ENCODE results near the gene DHFR2.
"Not testable (repeated sequence)": the region's sequence is repeated elsewhere in the genome, so short reads cannot be mapped to it uniquely, and the experiment has no call there.

Gene DHFR2

DNA sequence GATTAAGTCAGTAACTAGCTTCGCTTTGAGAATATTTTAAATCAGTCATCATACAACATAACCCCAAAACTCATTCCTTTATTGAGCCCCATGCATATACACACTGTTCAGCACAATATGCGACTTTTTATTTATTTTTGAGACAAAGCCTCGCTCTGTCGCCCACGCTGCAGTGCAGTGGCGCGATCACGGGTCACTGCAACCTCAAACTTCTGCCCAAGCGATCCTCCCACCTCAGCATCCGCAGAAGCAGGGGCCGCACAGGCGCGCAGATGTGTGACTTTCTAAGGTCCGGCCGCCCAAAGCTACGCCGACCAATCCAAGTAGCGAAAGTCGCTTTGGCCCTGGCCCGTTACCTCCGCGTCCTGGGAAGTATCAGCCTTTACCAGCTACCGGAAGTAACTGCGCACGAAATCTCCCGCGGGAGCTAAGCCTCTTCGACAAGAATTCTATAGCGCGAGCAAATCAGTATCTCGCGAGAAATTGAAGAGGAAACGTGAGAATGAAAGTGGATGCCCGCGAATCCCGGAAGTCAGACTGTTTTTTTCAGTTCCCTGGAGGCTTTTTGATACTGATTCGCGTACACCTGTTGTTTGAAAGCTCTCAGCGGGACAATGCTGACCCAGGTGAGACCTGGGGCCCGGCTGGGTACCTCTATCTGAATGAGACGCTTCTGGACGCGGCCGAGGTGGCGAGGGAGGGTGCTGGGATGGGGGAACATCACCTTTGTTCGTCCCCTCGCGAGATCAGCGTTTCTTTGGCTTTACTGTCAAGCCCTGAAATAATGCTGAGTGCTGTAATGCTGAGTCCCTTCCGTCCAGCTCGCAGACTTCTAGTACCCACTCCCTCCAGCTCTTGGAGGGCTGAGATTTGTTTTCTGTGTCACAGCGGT is at the start of gene DHFR2, which contains the start of gene NSUN3:
Gene DHFR2, minus strand, starts transcription at position 404 of the 892 bp plus-strand sequence. CDS start 1,405 bp downstream, outside the sequence.
Gene NSUN3, plus strand, starts transcription at position 549 of the 892 bp plus-strand sequence. Its CDS starts 66 bp downstream, at position 615.
- TF ChIP-seq, protein P1, sequence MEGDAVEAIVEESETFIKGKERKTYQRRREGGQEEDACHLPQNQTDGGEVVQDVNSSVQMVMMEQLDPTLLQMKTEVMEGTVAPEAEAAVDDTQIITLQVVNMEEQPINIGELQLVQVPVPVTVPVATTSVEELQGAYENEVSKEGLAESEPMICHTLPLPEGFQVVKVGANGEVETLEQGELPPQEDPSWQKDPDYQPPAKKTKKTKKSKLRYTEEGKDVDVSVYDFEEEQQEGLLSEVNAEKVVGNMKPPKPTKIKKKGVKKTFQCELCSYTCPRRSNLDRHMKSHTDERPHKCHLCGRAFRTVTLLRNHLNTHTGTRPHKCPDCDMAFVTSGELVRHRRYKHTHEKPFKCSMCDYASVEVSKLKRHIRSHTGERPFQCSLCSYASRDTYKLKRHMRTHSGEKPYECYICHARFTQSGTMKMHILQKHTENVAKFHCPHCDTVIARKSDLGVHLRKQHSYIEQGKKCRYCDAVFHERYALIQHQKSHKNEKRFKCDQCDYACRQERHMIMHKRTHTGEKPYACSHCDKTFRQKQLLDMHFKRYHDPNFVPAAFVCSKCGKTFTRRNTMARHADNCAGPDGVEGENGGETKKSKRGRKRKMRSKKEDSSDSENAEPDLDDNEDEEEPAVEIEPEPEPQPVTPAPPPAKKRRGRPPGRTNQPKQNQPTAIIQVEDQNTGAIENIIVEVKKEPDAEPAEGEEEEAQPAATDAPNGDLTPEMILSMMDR (IDR thresholded peaks at IDR 0.05; ENCODE audit: low read depth, low read length): no peak
- in situ Hi-C loops (cut with HindIII; ENCODE audit: low sequenced_read_pairs): no loop called here
- peak within 1 kb of the TSS; percentile 87 for H3K4me3 ChIP-seq (ENCODE audit: low read depth, low read length)
- DNase-seq (ENCODE audit: low read depth, low spot score): peak; percentile 98

DNA sequence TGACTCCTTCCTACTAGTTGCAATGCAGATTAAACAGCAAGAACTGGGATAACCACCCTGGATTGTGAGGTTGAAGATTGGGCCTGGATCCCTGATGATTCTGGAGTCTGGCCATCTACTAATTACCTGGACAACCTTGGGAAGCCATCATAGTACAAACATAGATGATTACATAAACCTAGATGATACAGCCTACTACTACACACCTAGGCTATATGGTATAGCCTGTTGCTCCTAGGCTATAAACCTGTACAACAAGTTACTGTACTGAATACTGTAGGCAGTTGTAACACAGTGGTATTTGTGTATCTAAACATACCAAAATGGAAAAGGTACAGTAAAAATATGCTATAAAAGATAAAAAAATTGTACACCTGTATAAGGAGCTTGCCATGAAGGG is 48.1 kb upstream of the DHFR2 start:
- TF ChIP-seq, protein P1 (IDR thresholded peaks at IDR 0.05; ENCODE audit: low read depth, low read length): no peak
- DNase-seq (ENCODE audit: low read depth, low spot score): no peak
- in situ Hi-C loops (cut with HindIII; ENCODE audit: low sequenced_read_pairs): no loop called here

DNA sequence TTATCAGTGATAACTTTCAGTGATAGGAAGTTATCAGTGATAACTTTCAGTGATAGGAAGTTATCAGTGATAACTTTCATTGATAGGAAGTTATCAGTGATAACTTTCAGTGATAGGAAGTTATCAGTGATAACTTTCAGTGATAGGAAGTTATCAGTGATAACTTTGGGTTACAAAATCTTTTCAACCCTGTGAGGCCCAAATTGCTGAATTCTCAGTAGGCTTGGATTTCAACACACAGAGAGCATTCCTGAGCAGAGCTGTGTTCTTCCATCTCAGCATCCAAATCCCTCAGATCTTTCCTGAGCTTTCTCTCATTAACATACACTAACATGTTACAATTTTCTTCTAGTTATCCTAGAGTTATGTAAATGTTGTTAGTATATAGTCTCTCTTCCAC is 47.5 kb upstream of the DHFR2 start:
- in situ Hi-C loops (cut with HindIII; ENCODE audit: low sequenced_read_pairs); DNase-seq (ENCODE audit: low read depth, low spot score); H3K4me3 ChIP-seq (ENCODE audit: low read depth, low read length): not testable (repeated sequence)

More for the DNA sequence above, 48.1 kb upstream of the DHFR2 start:
- no peak overlapping the region for H3K4me3 ChIP-seq (ENCODE audit: low read depth, low read length)

DNA sequence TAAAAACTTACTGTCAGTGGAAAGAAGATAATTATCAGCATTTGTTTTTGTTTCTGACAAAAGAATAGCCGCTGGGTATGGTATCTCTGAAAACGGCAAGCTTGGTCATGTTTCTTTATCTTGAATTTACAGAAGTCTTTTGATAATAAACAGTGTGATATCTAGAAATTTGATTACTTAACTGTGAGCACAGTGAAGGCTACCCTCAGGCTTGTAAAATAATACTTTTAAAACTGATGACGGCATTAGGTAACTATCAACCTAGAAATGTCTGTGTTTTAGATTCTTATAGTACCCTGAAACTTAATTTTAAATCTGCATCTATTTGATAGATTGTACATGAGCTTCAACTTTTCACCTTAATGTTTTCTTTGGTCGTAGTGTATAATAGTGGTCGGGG is 43.6 kb upstream of the DHFR2 start:
- in situ Hi-C loops (cut with HindIII; ENCODE audit: low sequenced_read_pairs): no loop called here
- TF ChIP-seq, protein P1 (IDR thresholded peaks at IDR 0.05; ENCODE audit: low read depth, low read length): no peak
- DNase-seq (ENCODE audit: low read depth, low spot score): no peak
- no peak overlapping the region for H3K4me3 ChIP-seq (ENCODE audit: low read depth, low read length)

DNA sequence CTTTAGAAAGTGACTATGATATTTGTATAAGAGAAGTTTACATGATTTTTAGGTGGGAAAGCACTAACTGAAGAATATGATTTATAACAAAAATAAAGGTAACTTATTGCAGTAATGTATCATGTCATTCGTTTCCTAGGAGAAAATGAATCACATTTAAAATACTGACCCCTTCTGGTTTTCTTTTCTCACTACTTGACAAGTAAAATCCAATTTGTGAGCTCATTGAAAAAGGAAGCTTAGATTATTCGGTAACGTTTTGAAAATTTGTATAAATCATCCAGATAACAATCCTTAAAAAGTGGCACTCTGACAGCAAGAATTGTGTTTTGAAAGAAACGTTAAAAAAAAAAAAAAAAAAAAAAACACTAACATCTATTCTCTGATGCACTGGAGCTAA is 39.1 kb upstream of the DHFR2 start:
- in situ Hi-C loops (cut with HindIII; ENCODE audit: low sequenced_read_pairs): no loop called here
- DNase-seq (ENCODE audit: low read depth, low spot score): peak; percentile 17
- TF ChIP-seq, protein P1 (IDR thresholded peaks at IDR 0.05; ENCODE audit: low read depth, low read length): peak; percentile 24
- H3K4me3 ChIP-seq (ENCODE audit: low read depth, low read length): no peak overlapping the region

DNA sequence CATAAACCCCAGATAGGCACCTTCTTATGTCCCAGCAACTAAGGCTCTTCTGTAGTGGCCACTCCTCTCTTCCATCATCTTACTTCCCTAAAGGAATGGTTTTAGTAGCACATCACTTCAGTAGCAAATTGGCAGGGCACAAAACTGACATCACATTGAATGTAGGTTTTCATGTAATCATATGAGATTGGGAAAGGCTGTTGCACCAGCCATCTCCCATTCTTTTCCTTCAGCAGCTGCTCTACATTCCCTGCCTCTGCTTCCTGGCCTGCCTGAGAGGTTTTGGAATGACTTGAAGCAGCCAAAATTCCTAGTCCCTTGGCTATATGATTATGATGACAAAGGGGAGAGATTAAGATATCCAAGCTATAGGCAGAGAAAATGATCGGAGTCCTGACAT is 36.6 kb upstream of the DHFR2 start:
- no peak for DNase-seq (ENCODE audit: low read depth, low spot score)
- in situ Hi-C loops (cut with HindIII; ENCODE audit: low sequenced_read_pairs): no loop called here

More for the DNA sequence above, 36.6 kb upstream of the DHFR2 start:
- TF ChIP-seq, protein P1 (IDR thresholded peaks at IDR 0.05; ENCODE audit: low read depth, low read length): no peak
- no peak overlapping the region for H3K4me3 ChIP-seq (ENCODE audit: low read depth, low read length)

All from astrocyte of the spinal cord (primary cell).